Measurements from ENCODE around the gene TCF4. TPM values are rescaled to one million over a fixed set of nuclear protein-coding genes. Genes with fewer than 3 reads are reported as not detected.

TCF4 gene
- total and polyA plus RNA-seq, 8 donors: 99.1 to 165 (median 138) TPM

DNA sequence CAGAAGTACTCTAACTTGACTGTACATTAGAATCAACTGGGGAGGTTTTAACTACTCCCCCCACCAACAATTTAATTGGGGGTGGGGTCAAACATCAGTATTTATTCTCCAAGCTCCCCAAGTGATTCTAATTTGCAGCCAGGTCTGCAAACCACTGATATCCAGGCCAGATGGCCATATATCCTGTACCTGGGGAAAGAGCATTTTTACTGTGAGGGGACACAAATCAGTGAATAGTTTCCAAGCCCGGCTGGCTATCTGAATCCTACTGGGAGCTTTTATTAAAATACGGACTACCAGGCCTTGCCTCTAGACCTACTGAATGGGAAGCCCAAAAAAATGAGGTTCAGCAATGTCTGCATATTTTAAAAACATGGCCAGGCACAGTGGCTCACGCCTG lies 88.5 kb downstream of the TCF4 start:
- DNase-seq (no peak), ATAC-seq (no peak)
- no peak overlapping the region for H3K4me3 ChIP-seq
- no peaks in the 10 kb centered on the region for H3K27me3 ChIP-seq
- H3K27ac ChIP-seq: peak overlapping the region; percentile 26 to 47
- no peaks in the 10 kb centered on the region for H3K36me3 ChIP-seq
- peaks cover 0 to 6% of the 10 kb centered on the region in 2 donors for H3K4me1 ChIP-seq
- H3K9me3 ChIP-seq: no peaks in the 10 kb centered on the region
- TF ChIP-seq CTCF (IDR thresholded peaks at IDR 0.05): no peak
- intact Hi-C loops (cut with DNase I): no loop called here

GRCh38 chr18:55497825-55498403 lies 90.1 kb downstream of the TCF4 start:
- H3K4me3 ChIP-seq: no peak overlapping the region
- H3K27me3 ChIP-seq: no peaks in the 10 kb centered on the region
- H3K4me1 ChIP-seq: peaks cover 0 to 6% of the 10 kb centered on the region in 2 donors
- no peak overlapping the region for H3K27ac ChIP-seq
- no peaks in the 10 kb centered on the region for H3K9me3 ChIP-seq
- no peaks in the 10 kb centered on the region for H3K36me3 ChIP-seq
- intact Hi-C loops (cut with DNase I): no loop called here
- TF ChIP-seq CTCF (IDR thresholded peaks at IDR 0.05): no peak
- ATAC-seq: no peak
- DNase-seq: peak in 1 of 4 donors; percentile 33

GRCh38 chr18:55494899-55495298 lies 93.1 kb downstream of the TCF4 start:
- Histone ChIP-seq H3K4me1 (no peaks in the 10 kb centered on the region), H3K27me3 (no peaks in the 10 kb centered on the region), H3K9me3 (no peaks in the 10 kb centered on the region), H3K36me3 (no peaks in the 10 kb centered on the region), H3K27ac (no peak overlapping the region), H3K4me3 (no peak overlapping the region)
- no peak for TF ChIP-seq CTCF (IDR thresholded peaks at IDR 0.05)
- DNase-seq (no peak), ATAC-seq (no peak)
- intact Hi-C loops (cut with DNase I): no loop called here

DNA sequence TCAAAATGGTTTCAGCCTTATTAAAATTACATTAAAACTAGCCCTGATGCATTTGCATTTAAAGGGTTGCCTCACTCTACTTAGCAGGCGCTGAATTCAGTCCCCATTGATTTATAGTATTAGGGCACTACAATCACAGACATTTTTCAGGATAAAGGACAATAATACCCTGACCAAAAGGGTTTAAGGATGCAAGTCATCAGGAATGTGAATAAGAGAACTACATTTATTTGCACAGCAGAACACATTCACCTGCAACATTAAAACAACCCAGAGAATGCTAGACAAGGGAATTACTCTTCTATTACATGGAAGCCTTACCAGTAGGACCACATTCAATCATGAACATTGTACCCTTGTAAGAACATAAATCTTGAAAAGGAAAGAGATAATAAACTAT lies 93.6 kb downstream of the TCF4 start:
- Histone ChIP-seq H3K36me3 (no peaks in the 10 kb centered on the region), H3K9me3 (no peaks in the 10 kb centered on the region), H3K27me3 (no peaks in the 10 kb centered on the region), H3K4me1 (no peaks in the 10 kb centered on the region), H3K27ac (no peak overlapping the region), H3K4me3 (no peak overlapping the region)
- ATAC-seq (no peak), DNase-seq (no peak)
- no peak for TF ChIP-seq CTCF (IDR thresholded peaks at IDR 0.05)
- intact Hi-C loops (cut with DNase I): no loop called here

DNA sequence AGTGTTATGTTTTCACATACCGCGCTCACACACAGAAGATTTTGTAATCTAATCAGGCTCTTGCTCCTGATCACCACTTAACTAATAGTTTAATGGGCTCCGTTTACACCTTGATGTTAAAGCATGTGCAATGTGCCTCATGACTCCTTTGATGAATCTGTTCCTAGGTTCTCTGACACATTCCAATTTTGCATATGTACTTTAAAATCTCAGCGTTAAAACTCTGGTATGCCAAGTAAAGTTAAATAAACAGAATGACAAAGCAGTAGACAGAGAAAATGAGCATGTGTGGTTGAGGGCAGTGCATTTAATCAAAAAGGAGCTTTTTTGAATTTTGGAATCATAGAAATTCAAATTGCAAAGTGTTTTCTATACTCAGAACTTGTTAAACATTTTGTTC lies 96.4 kb downstream of the TCF4 start:
- Histone ChIP-seq H3K4me3 (no peak overlapping the region), H3K27me3 (no peaks in the 10 kb centered on the region), H3K9me3 (no peaks in the 10 kb centered on the region), H3K36me3 (no peaks in the 10 kb centered on the region), H3K27ac (no peak overlapping the region), H3K4me1 (peaks cover 0 to 5% of the 10 kb centered on the region in 2 donors)
- ATAC-seq (no peak), DNase-seq (no peak)
- no peak for TF ChIP-seq CTCF (IDR thresholded peaks at IDR 0.05)
- intact Hi-C loops (cut with DNase I): no loop called here

All from left lung (tissue), 10 donors.